Mesothelial cell of epicardium (in vitro differentiated cells): Measurements from ENCODE around the gene TECR. TPM values are rescaled to one million over a fixed set of nuclear protein-coding genes. Genes with fewer than 3 reads are reported as not detected.
A peak's percentile ranks its signal among the peaks of the same experiment; 100 is the strongest.

ENCODE experiments used
- DNase-seq, 2 experiments: peaks; one replicate each; pipeline ENCODE4 v3.0.0; 2021; ENCODE audit warnings: low spot score in 2 of 2; ENCODE audit not compliant: unreplicated experiment in 2 of 2
- H3K27ac Mint-ChIP-seq: 2 replicates; pipeline ENCODE4 v1.8.0; 2021; ENCODE audit warnings: mixed read lengths
- H3K27me3 Mint-ChIP-seq: 2 replicates; pipeline ENCODE4 v1.8.0; 2021; ENCODE audit warnings: low read depth, mixed read lengths
- H3K36me3 Mint-ChIP-seq: 2 replicates; pipeline ENCODE4 v1.8.0; 2021; ENCODE audit warnings: mixed read lengths
- H3K4me1 Mint-ChIP-seq: 2 replicates; pipeline ENCODE4 v1.8.0; 2021; ENCODE audit warnings: mixed read lengths
- H3K4me3 Mint-ChIP-seq: 2 replicates; pipeline ENCODE4 v1.8.0; 2021; ENCODE audit warnings: mild to moderate bottlenecking, moderate library complexity, mixed read lengths
- H3K9me3 Mint-ChIP-seq: 2 replicates; pipeline ENCODE4 v1.8.0; 2021; ENCODE audit warnings: mixed read lengths
- CTCF ChIP-seq: fragments of 200-600 bp; sonication (generic); IDR thresholded peaks from one replicate; pipeline ENCODE4 v1.5.0; 2021; ENCODE audit warnings: antibody characterized with exemption; ENCODE audit not compliant: unreplicated experiment
- total RNA-seq: library from RNA; stranded (reverse); gene quantifications from 3 replicates; pipeline ENCODE4 v1.2.1, GENCODE V29; 2021

Gene TECR
- total RNA-seq, 1 donor from 2014 or later = 115 TPM

GRCh38 chr19:14567079-14567478 lies 37.7 kb downstream of the TECR start:
- Mint-ChIP-seq H3K4me3 (no peak overlapping the region), H3K4me1 (peaks cover 12% of the 10 kb centered on the region), H3K9me3 (no peaks in the 10 kb centered on the region), H3K27me3 (no peaks in the 10 kb centered on the region), H3K36me3 (peaks cover 10% of the 10 kb centered on the region), H3K27ac (no peak overlapping the region)
- TF ChIP-seq CTCF = no peak
- no peak for DNase-seq

GRCh38 chr19:14570864-14571527 lies 41.6 kb downstream of the TECR start:
- Mint-ChIP-seq H3K27me3 (no peaks in the 10 kb centered on the region), H3K9me3 (no peaks in the 10 kb centered on the region), H3K4me3 (peak overlapping the region; percentile 95), H3K4me1 (peaks cover 15% of the 10 kb centered on the region), H3K36me3 (peaks cover 8% of the 10 kb centered on the region), H3K27ac (peak overlapping the region; percentile 85)
- TF ChIP-seq CTCF = no peak
- no peak for DNase-seq

- DNase-seq = peak; percentile 56 to 79
- Mint-ChIP-seq H3K9me3 (no peaks in the 10 kb centered on the region), H3K4me1 (peaks cover 15% of the 10 kb centered on the region)
Observed at GRCh38 chr19:14571695-14572490, 42.5 kb downstream of the TECR start, which contains the start of gene NDUFB7. Gene NDUFB7, minus strand, starts transcription at chr19:14572066. Its CDS starts 66 bp downstream, at chr19:14572000.

GRCh38 chr19:14575428-14575980 lies 46.1 kb downstream of the TECR start:
- H3K4me3 Mint-ChIP-seq = no peak overlapping the region
- DNase-seq = no peak
- H3K27me3 Mint-ChIP-seq = no peaks in the 10 kb centered on the region
- H3K9me3 Mint-ChIP-seq = no peaks in the 10 kb centered on the region
- no peak for TF ChIP-seq CTCF
- no peak overlapping the region for H3K27ac Mint-ChIP-seq
- peaks cover 14% of the 10 kb centered on the region for H3K4me1 Mint-ChIP-seq
- no peaks in the 10 kb centered on the region for H3K36me3 Mint-ChIP-seq

More at GRCh38 chr19:14571695-14572490, 42.5 kb downstream of the TECR start, which contains the start of gene NDUFB7:
- H3K4me3 Mint-ChIP-seq = peak within 1 kb of the TSS; percentile 95
- TF ChIP-seq CTCF = no peak
- peak within 1 kb of the TSS; percentile 85 for H3K27ac Mint-ChIP-seq
- no peaks in the 10 kb centered on the region for H3K27me3 Mint-ChIP-seq
- peaks cover 8% of the 10 kb centered on the region for H3K36me3 Mint-ChIP-seq

GRCh38 chr19:14576363-14576762 lies 47.0 kb downstream of the TECR start:
- no peaks in the 10 kb centered on the region for H3K27me3 Mint-ChIP-seq
- TF ChIP-seq CTCF = no peak
- H3K4me1 Mint-ChIP-seq = peaks cover 8% of the 10 kb centered on the region
- no peak for DNase-seq
- no peaks in the 10 kb centered on the region for H3K36me3 Mint-ChIP-seq
- no peak overlapping the region for H3K4me3 Mint-ChIP-seq
- no peaks in the 10 kb centered on the region for H3K9me3 Mint-ChIP-seq
- no peak overlapping the region for H3K27ac Mint-ChIP-seq
